ENCODE measurements around the gene RTEL1. TPM values are rescaled to one million over a fixed set of nuclear protein-coding genes. Genes with fewer than 3 reads are reported as not detected.
A peak's percentile ranks its signal among the peaks of the same experiment; 100 is the strongest.

The RTEL1 gene
- total RNA-seq, 1 experiment from 2014 or later: 17.8 TPM

DNA sequence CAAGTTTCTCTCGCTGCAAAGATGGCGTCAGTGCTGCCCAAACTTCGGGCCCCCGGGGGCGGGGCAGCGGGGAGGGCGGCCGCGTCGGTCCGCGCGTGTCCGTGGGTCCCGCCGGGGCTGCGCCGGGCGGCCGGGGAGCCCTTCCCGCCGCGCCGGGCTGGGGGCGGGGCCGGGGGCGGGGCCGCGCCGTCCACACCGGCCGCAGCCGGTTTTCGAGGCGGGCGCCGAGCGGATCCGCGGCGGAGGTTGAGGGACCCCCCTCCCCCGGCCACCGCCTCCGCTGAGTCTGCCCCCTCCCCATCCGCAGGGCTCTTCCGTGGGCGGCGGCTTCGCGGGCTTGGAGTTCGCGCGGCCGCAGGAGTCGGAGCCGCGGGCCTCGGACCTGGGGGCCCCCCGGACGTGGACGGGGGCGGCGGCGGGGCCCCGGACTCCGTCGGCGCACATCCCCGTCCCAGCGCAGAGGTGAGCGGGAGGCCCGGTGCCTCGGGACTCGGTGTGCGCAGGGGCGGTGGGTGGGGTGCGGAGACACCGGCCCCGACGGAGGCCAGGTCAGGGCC lies 82.0 kb downstream of the RTEL1 start:
- DNase-seq (ENCODE audit: low spot score): peak; percentile 20

DNA sequence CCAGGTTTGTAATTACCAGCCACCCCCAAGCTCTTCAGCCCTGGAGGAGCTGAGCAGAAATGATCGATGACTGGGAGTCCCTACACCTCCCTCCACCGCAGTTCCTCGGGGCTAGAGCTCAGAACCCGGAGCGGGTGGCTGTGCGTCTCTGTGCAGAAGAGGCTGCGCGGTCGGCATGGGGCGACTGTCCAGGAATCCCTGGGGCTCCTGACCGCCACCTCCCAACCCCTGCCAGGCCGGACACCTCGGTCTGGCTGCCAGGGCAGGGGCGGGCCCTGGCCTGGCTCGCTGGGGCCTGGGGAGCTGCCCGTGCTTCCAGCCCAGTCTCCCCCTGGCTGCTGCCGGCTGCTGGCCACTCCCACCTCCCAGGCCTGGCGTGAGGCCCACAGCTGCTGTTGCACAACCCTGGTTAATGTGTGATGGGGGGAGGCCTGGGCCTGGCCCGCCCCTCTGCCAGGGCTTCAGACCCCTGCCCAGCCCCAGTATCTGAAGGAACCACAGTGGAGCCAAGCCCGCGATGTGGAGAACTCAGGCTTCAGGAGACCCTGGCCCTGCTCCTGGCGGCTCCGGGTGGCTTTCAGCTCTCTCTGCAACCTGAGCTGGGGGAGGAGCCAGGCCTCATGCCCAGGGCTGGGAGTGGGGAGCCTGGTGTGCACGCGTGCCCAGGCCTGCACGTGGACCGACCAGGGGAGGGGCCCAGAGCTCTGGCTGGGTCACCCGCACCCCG lies 82.7 kb downstream of the RTEL1 start:
- DNase-seq (ENCODE audit: low spot score): peak; percentile 77

GRCh38 chr20:63741354-63741675 lies 83.2 kb downstream of the RTEL1 start:
- no peak for DNase-seq (ENCODE audit: low spot score)

- DNase-seq (ENCODE audit: low spot score): no peak
These were observed 83.7 kb downstream of the RTEL1 start for GRCh38 chr20:63741676-63742380.

- DNase-seq (ENCODE audit: low spot score): no peak
These were observed 84.4 kb downstream of the RTEL1 start for GRCh38 chr20:63742381-63743024.

GRCh38 chr20:63743210-63743970 lies 85.3 kb downstream of the RTEL1 start:
- DNase-seq (ENCODE audit: low spot score): no peak

DNA sequence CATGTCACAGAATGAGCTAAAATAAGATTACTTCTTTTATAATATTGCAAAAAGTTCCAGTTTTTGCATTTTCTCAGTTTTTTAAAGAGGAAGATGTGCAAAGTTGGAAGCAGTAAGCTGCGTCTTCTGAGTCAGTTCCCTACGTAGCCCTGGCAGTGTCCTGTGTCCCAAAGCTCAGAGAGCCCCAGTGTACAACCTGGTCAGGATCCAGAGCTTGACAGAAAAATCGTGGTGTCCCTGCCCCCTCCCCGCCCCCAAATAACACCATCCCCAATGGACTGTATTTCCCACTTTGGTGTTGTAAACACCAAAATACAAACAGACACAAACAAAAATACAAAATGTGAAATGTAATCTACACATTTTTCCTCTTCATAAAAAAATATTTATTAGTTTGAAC lies 86.0 kb downstream of the RTEL1 start:
- no peak for DNase-seq (ENCODE audit: low spot score)

GRCh38 chr20:63744574-63745423 lies 86.7 kb downstream of the RTEL1 start:
- no peak for DNase-seq (ENCODE audit: low spot score)

- no peak for DNase-seq (ENCODE audit: low spot score)
These were observed 87.3 kb downstream of the RTEL1 start for GRCh38 chr20:63745424-63745805.

Other genes with a start within 250 kb of the RTEL1 start
- gene KCNQ2, start 185.7 kb upstream of the RTEL1 start, total RNA-seq (2014; rRNA removed; shearing (Covaris generic)): 0.31 and 0.36 TPM in 2 replicates
- 88.1 and 91.0 TPM in 2 replicates for gene EEF1A2, start 159.2 kb upstream of the RTEL1 start, total RNA-seq (2014; rRNA removed; shearing (Covaris generic))
- 67.4 and 70.6 TPM in 2 replicates for gene PPDPF, start 137.5 kb upstream of the RTEL1 start, total RNA-seq (2014; rRNA removed; shearing (Covaris generic))
- 2.0 and 2.4 TPM in 2 replicates for gene PTK6, start 120.9 kb upstream of the RTEL1 start, total RNA-seq (2014; rRNA removed; shearing (Covaris generic))
- gene SRMS, start 110.6 kb upstream of the RTEL1 start, total RNA-seq (2014; rRNA removed; shearing (Covaris generic)): not detected in 2 replicates
- 1.8 and 2.9 TPM in 2 replicates for gene FNDC11, start 104.2 kb upstream of the RTEL1 start, total RNA-seq (2014; rRNA removed; shearing (Covaris generic))
- 17.1 and 17.2 TPM in 2 replicates for gene HELZ2, start 84.1 kb upstream of the RTEL1 start, total RNA-seq (2014; rRNA removed; shearing (Covaris generic))
- gene GMEB2, start 31.2 kb upstream of the RTEL1 start, total RNA-seq (2014; rRNA removed; shearing (Covaris generic)): 15.0 and 17.5 TPM in 2 replicates
- 2.2 and 2.6 TPM in 2 replicates for gene STMN3, start 4.9 kb upstream of the RTEL1 start, total RNA-seq (2014; rRNA removed; shearing (Covaris generic))
- 2.4 and 3.4 TPM in 2 replicates for gene TNFRSF6B, start 38.3 kb downstream of the RTEL1 start, total RNA-seq (2014; rRNA removed; shearing (Covaris generic))
- gene ARFRP1, start 49.7 kb downstream of the RTEL1 start, total RNA-seq (2014; rRNA removed; shearing (Covaris generic)): 61.1 and 65.7 TPM in 2 replicates
- 29.8 and 33.2 TPM in 2 replicates for gene ZGPAT, start 49.7 kb downstream of the RTEL1 start, total RNA-seq (2014; rRNA removed; shearing (Covaris generic))
- 53.8 and 59.0 TPM in 2 replicates for gene LIME1, start 78.4 kb downstream of the RTEL1 start, total RNA-seq (2014; rRNA removed; shearing (Covaris generic))
- gene SLC2A4RG, start 81.5 kb downstream of the RTEL1 start, total RNA-seq (2014; rRNA removed; shearing (Covaris generic)): 88.0 and 97.9 TPM in 2 replicates
- gene ZBTB46, start 173.0 kb downstream of the RTEL1 start, total RNA-seq (2014; rRNA removed; shearing (Covaris generic)): 6.8 and 10.3 TPM in 2 replicates
- gene ABHD16B, start 203.2 kb downstream of the RTEL1 start, total RNA-seq (2014; rRNA removed; shearing (Covaris generic)): not detected in 2 replicates
- gene TPD52L2, start 207.0 kb downstream of the RTEL1 start, total RNA-seq (2014; rRNA removed; shearing (Covaris generic)): 149 and 174 TPM in 2 replicates
- 48.1 and 50.2 TPM in 2 replicates for gene DNAJC5, start 236.8 kb downstream of the RTEL1 start, total RNA-seq (2014; rRNA removed; shearing (Covaris generic))